ENCODE measurements around the gene MYPN.

GRCh38 chr10:68073631-68074030 lies 35.7 kb upstream of the MYPN start:
- TF ChIP-seq POLR2A (IDR thresholded peaks at IDR 0.05; ENCODE audit: low read length) (no peak), GATA1 (IDR thresholded peaks at IDR 0.05; ENCODE audit: low read depth, low read length) (no peak)

Measured in erythroblast (primary cell).